ENCODE results near the gene C1orf35.

The C1orf35 gene

GRCh38 chr1:228058949-228059633 lies 44.0 kb downstream of the C1orf35 start:
- TF ChIP-seq CTCF (IDR thresholded peaks at IDR 0.05; ENCODE audit: low read depth, low read length), result no peak
- DNase-seq (ENCODE audit: low read depth in 2 of 2), result no peak
- H3K4me3 ChIP-seq (replicated peaks in 1 of 2; ENCODE audit: low read depth in 2 of 2, low read length in 2 of 2), result no peak overlapping the region

- no peak overlapping the region for H3K4me3 ChIP-seq (replicated peaks in 1 of 2; ENCODE audit: low read depth in 2 of 2, low read length in 2 of 2)
Measured at GRCh38 chr1:228058172-228058948, 44.8 kb downstream of the C1orf35 start.

More at GRCh38 chr1:228058172-228058948, 44.8 kb downstream of the C1orf35 start:
- DNase-seq (ENCODE audit: low read depth in 2 of 2), result no peak
- no peak for TF ChIP-seq CTCF (IDR thresholded peaks at IDR 0.05; ENCODE audit: low read depth, low read length)
